GM19463 (cell line): ENCODE data around the gene CLNS1A.
A peak's percentile ranks its signal among the peaks of the same experiment; 100 is the strongest.
"Not testable (repeated sequence)": the region's sequence is repeated elsewhere in the genome, so short reads cannot be mapped to it uniquely, and the experiment has no call there.

Experiments
- ATAC-seq: cut with Tn5 transposase; IDR thresholded peaks from one replicate; pipeline ENCODE4 v1.9.1; 2021; ENCODE audit warnings: mild to moderate bottlenecking, moderate library complexity; ENCODE audit not compliant: unreplicated experiment

The CLNS1A gene

DNA sequence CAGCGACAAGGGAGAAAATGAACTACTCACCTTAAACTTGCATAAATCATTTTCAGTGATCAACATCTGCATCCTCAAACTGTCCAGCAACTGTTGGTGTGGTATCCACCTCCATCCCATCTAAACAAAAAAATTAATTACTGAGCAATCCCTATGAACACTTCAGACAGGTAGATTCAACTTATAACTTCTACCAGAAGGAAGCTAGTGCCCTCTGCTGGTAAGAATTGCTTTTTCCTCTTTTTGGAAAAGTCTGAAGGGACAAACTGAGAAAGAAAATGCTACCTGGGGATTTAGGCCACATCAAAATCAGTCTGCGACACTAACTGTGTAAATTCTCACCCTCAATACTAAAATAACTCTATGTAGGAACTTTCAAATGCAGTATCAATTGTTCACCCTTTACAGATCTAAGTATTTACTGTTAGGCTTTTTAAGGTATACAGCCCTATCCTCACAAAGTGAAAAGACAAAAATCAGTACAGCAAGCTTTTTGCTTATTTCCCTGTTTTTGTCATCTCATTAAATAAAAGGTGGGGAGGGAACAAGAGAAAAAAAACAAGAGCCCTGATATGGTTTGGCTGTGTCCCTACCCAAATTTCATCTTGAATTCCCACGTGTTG lies 17.9 kb downstream of the CLNS1A start:
- no peak for ATAC-seq

DNA sequence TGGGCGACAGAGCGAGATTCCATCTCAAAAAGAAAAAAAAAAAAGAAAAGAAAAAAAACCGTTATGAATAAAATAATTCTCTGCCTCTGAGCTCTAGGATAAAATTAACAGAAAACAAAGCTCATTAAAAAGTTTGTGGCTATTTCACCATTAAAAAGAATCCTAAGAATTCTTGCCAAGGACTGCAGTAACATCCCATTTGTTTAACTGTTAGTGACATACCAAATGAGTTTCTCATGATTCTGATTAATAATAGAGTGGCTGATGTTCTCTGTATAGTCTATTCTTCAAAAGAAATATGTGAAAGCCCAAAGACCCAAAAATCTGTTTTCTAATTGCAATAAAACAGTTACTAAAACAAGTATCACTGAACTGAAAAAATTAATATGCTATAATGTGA lies 19.7 kb downstream of the CLNS1A start:
- no peak for ATAC-seq

DNA sequence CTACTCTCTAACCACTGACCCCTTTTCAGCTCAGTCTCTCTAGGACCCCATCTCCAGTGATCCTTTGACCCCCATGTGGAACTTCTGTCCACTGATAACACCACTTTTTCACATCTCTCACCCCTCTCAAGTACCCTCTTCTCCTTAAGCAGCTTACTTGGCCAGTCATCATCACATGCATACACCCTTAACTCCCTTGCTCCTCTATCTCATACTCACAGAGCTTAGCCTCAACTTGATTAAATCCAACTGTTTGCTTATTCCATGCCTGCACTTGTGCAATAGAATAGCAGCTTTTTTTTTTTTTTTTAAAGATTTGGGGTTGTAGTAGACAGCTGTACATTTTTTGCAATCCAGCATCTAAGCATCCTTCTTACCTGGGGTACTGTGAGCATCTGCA lies 25.7 kb downstream of the CLNS1A start:
- ATAC-seq = no peak

DNA sequence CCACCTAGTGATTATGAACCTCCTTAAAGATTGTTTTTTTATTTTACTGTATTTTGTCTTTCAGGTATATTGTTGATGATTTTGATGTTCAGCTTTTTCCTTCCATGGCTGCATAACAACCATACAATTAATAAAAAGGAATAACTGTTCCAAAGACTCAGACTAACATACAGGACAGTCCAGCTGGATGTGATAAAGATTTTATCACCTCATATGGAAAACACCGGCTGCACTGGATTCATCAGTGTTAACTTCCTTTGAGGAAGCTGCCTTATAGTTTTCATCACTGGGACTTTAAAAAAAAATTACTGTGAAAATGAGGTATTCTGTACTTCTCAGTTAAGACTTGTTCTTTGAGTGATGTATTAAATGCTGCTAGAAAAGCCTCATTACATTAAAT lies 28.4 kb downstream of the CLNS1A start:
- no peak for ATAC-seq

DNA sequence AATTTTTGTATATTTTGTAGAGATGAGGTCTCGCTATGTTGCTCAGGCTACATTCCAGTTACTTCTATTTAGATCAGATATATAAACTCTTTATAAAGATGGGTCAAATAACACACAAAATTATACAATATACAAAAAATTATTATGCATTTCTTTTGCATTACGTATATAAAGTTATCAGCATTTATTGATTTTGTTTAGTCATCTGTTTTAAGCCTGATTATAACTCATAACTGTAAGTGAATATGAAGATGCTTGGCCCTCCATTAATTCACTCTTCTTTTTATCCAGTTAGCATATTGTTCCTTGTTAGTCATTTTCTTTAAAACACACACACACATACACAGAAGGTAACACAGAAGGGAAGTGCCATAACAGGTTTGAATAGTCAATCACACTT lies 33.3 kb downstream of the CLNS1A start:
- ATAC-seq = no peak

DNA sequence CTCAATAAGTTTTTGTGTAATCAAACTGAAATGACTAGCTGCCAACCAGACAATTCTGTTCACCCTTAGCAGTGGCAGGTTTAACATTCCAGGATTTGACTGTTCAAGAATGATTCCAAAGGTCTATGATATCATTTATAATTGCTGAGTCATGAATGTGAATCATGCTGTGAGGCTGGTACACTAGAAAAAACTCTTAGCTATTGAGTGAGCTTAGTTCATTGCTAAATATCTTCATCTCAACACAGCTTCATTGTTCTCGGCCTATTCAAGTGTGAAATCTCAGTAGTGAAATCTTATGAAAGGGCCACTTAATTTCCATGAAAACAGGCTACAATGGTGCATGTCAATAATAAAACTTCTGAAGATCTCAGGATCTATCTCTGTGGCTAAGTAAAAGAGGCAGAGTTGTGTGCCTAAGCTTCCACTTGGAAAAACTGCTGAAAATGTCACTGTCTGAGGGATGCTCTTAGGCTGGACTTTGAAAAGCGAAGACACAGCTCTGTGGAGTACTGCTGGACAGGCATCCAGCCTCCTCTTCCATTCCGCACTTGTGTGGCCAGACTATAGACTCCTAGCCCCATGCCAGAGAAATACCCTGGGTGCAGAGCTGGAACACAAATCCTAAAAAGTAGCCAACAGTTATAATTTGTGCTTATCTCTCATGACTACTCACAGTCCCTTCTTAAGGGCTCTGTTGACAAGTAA lies 35.1 kb downstream of the CLNS1A start:
- no peak for ATAC-seq

DNA sequence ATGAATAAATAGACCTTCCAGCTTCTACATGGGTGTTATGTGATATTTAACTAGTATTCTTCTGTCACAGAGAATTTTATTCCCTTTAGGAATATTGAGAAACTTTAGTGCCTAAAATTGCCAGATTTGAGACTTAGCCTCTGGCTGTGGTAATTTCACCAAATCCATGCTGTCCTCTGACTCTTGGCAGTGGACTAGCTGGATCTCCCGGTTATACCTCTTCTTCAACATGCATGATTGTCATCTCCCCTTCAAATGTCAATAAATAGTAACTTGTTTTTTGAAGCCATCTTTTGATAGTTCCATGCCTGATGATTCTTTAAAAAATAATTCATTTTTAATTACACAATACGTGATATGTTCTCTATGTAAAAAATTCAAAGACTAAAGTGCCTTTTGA lies 39.4 kb downstream of the CLNS1A start:
- ATAC-seq = no peak

DNA sequence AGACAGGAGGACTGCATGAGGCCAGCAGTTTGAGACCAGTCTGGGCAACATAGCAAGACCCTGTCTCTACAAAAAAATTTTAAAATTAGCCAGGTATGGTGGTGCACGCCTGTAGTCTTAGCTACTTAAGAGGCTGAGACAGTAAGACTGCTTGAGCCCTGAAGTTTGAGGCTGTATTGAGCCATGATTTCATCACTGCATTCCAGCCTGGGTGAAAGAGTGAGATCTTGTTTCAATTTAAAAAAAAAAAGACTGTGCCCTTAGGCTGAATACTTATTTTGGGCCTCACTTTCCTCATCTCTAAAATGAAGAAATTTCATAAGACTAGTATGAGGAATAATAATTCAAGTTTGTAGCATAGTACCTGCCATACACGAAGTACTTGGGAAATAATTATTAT lies 41.0 kb downstream of the CLNS1A start:
- ATAC-seq = no peak

DNA sequence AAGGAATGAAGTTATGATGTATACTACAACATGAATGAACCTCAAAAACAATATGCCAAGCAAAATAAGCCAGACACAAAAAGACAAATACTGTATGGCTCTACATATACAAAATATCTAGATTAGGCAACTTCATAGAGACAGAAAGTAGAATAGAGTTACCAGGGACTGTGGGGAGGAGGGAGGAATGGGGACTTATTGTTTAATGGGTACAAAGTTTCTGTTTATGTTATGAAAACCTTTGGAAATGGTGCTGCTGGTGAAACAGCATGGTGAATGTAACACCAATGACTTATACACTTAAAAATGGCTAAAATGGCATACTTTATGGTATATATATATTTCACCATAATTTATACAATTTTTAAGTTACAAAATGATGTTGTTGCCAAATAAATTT lies 43.7 kb downstream of the CLNS1A start:
- no peak for ATAC-seq

DNA sequence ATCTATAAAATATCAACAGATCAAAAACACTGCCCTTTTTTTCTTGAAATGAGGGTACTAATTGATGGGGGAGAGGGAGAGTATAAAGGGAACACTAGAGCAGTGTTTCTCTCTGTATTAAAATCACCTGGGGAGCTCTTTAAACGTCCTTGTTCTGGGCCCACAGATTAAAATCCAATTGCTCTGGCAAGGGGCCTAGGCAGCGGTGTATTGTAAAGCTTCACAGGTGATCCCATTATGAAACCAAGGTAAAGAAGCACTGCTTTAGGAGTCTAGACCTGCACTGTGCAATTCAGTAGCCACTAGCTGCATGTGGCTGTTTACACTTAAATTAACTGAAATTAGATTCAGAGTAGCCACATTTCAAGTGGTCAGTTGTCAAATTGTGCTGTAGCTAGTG lies 44.9 kb downstream of the CLNS1A start:
- no peak for ATAC-seq

DNA sequence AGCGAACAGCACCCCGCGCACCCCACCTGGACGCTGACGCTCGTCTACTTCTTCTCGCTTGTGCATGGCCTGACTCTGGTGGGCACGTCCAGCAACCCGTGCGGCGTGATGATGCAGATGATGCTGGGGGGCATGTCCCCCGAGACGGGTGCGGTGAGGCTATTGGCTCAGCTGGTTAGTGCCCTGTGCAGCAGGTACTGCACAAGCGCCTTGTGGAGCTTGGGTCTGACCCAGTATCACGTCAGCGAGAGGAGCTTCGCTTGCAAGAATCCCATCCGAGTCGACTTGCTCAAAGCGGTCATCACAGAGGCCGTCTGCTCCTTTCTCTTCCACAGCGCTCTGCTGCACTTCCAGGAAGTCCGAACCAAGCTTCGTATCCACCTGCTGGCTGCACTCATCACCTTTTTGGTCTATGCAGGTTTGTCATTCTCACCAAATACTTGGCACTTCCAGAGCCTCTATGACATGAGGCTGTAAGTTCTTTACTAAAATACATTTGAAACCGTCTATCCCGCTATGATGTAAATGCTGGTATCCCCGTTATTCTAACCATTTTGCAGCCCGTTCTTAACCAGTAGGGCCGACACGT lies 47.3 kb downstream of the CLNS1A start:
- ATAC-seq = no peak

DNA sequence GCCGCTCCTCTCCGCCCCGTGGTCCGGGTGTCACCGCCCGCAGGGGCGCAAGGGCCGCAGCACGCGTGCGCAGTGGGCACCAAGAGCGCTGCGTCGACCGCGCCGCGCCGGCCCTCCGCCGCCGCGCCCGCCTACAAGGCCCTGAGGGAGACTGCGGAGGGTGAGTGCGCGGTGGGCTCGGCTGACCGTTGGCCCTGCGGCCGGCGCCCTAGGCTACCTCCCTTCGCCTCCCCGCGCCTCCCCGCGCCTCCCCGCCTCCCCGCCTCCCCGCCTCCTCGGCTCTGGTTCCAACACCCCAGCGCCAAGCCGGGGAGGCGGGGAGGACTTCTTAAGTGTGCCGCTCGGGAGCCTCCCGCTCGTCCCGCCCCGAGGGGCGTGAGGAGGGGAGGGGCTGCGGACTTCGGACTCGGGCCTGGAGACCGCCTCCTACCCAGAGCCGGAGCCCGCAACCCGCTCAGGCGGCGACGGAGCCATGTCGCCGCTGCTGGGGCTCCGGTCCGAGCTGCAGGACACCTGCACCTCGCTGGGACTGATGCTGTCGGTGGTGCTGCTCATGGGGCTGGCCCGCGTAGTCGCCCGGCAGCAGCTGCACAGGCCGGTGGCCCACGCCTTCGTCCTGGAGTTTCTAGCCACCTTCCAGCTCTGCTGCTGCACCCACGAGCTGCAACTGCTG lies 47.9 kb downstream of the CLNS1A start, which contains the start of gene AQP11:
Gene AQP11, plus strand, starts transcription at position 433 of the 673 bp plus-strand sequence. Its CDS starts 40 bp downstream, at position 473.
- peak; percentile 88 for ATAC-seq

DNA sequence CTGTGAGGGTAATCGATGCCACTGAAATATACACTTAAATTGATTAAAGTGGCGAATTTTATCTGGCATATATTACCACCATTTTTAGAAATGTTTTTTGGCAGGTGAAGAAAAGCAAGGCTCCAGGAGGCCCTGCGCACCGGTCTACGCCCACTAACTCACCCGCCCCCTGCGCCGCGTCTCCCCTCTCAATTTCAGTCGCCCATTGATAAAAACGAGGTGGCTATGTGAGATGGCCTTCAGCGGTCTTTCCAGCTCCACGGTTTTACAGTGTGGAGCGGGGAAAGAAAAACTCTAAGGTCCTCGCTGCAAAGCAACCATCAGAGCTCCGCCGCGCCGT lies 48.4 kb downstream of the CLNS1A start:
- ATAC-seq = peak; percentile 22

DNA sequence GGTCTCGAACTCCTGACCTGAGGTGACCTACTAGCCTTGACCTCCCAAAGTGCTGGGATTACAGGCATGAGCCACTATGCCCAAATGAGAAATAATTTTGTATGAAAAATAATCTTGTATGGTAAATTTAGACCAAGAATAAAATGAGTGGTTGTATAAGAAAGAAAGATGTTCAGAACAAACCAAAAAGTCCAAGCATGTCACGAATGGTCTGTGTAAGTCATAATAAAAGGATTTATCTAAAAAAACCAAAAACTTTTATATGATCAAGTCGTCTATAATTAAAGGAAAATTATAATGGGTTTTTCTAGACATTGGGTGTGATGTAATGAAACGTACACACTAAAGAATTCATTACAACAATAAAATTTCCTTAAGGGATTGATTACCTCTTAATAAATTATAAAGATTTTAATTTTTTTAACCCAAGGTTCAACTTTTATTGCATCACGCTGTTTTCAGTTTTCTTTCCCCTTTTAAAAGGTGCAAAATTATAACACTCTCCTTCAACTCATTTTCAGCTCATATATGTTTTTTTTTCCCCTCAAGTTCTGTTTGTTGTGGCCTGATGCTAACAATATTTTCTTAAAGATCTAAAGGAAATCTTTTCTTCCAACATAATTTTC lies 56.8 kb downstream of the CLNS1A start:
- no peak for ATAC-seq

DNA sequence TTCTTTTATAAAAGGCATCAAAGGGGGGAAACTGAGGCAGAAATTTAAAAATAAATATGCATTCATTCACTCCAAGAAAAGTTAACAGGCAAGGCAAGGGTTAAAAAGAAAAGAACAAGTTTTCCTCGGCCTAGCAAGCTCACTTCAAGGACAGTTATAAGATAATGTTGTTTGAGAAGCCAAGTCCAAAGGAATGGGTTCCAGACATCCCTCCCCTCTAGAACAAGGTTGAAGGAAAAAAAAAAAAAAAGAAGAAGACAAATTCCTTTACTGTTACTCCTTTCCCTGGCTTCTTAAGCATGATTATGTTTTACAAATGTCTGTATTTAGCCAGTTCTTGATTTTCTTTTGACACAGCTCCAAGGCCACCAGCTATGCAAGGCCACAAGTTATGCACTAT lies 62.2 kb downstream of the CLNS1A start:
- not testable (repeated sequence) for ATAC-seq

DNA sequence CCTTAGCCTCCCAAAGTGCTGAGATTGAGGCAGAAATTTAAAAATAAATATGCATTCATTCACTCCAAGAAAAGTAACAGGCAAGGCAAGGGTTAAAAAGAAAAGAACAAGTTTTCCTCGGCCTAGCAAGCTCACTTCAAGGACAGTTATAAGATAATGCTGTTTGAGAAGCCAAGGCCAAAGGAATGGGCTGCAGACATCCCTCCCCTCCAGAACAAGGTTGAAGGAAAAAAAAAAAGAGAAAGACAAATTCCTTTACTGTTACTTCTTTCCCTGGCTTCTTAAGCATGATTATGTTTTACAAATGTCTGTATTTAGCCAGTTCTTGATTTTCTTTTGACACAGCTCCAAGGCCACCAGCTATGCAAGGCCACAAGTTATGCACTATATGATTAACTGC lies 66.7 kb downstream of the CLNS1A start:
- not testable (repeated sequence) for ATAC-seq

DNA sequence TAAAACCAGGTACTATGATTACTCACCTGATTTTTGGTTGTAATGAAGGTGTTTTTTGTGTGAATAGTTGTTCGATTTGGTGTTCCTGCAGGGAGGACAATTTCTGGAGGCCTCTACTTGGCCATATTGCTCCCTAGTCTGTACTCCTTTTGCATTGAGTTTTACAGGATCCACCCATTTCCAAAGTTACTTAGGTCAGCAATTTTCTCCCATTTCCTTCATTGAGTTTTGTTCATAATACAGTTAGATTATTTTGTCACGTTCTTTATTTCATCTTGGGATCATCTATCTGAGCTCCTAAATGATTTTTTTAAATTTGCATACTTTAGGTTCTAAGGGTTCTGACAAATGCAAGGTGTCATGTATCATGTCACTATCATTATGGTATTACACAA lies 67.9 kb downstream of the CLNS1A start:
- no peak for ATAC-seq

DNA sequence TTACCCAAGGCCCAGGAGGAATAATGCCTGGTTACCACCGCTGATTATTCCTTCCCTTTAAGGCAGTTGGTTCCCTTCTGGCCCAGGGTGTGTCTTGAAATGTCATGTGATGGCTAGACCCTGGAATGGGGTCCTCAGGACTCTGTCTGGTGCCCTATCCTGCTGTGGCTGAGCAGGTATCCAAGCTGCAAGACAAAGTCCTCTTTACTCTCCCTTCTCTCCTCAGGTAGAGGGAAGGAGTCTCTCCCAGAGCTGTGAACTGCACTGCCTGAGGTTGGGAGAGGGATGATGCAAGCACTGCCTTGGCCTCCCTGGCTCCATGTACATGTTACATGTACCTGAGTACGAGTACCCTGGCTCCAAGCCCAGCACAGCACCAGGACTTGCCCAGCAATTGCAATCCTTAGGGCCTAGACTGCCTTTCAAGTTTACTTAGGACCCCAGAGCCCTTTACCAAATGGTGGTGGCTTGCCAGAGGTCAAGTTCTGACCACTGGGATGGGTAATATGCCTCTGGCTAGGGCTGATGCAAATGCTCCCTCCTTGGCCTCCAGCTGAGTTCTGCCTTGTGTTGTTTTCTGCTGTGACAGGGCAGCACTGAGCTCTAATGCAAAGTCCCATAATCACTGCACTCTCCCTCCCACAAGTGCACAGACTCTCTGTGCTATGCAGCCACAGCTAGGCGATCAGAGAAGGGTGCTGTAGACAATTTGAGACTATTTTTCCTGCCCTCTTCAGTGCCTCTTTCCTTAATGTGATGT lies 68.5 kb downstream of the CLNS1A start:
- ATAC-seq = no peak

DNA sequence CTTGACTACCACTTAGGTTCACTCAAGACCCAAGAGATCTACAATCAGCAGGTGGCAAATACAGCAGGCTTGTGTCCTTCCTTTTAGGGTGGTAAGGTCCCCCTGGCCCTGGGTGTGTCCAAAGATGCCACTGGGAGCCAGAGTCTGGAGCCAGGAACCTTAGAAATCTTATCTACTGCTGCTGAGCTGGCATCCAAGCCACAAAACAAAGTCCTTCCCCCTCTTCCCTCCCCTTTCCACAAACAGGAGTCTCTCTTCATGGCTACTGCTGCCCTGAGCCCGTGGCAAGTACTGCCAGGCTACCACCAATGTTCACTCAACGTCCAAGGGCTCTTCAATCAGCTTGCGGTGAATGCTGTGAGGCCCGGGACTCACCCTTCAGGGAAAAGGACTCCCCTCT lies 69.3 kb downstream of the CLNS1A start:
- ATAC-seq = no peak
